Measurements from ENCODE around the gene FBXL5.

FBXL5 gene

GRCh38 chr4:15688051-15688450 lies 32.9 kb upstream of the FBXL5 start:
- TF ChIP-seq CTCF (conservative IDR thresholded peaks at IDR 0.05; ENCODE audit: low read depth, low read length), result no peak
- no peak for DNase-seq (ENCODE audit: low read depth)
- H3K4me3 ChIP-seq (ENCODE audit: low read depth, low read length), result no peak overlapping the region

DNA sequence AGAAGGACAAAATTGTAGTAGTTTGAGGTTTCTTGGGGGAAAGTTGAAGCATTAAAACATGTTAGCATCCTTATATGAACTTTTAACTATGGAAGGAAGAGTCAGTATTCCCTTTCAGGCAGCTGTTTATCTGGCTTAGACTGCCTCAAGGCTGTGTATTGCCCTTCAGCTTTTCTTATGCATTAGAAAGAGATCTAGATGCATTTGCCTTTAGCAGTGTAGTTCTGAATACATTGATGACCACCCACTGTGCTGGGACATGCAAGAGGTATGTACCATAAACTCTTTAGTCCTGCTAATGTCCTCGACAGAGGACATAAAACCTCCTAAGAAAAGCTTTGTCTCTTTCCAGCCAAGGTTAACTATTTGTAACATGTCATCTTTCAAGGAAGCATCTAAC lies 29.3 kb upstream of the FBXL5 start:
- H3K4me3 ChIP-seq (ENCODE audit: low read depth, low read length), result no peak overlapping the region
- TF ChIP-seq CTCF (conservative IDR thresholded peaks at IDR 0.05; ENCODE audit: low read depth, low read length), result no peak
- no peak for DNase-seq (ENCODE audit: low read depth)

DNA sequence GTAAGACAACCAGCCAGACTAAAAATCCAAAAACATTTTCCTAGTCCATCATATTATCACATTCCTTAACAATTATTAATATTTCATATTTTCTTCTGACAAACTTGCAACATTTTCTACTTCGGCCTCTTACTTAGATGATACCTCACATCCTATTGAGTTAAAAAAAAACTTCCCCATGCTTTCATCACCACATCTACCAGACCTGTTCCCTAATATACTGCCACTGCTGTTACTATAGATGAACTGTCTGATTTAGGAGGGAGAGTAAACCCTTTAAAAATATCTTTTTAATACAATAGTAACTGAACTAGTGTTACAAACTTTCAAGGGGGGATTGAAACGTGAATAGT lies 28.0 kb upstream of the FBXL5 start:
- TF ChIP-seq CTCF (conservative IDR thresholded peaks at IDR 0.05; ENCODE audit: low read depth, low read length), result no peak
- DNase-seq (ENCODE audit: low read depth), result peak; percentile 46
- H3K4me3 ChIP-seq (ENCODE audit: low read depth, low read length), result peak overlapping the region; percentile 81

DNA sequence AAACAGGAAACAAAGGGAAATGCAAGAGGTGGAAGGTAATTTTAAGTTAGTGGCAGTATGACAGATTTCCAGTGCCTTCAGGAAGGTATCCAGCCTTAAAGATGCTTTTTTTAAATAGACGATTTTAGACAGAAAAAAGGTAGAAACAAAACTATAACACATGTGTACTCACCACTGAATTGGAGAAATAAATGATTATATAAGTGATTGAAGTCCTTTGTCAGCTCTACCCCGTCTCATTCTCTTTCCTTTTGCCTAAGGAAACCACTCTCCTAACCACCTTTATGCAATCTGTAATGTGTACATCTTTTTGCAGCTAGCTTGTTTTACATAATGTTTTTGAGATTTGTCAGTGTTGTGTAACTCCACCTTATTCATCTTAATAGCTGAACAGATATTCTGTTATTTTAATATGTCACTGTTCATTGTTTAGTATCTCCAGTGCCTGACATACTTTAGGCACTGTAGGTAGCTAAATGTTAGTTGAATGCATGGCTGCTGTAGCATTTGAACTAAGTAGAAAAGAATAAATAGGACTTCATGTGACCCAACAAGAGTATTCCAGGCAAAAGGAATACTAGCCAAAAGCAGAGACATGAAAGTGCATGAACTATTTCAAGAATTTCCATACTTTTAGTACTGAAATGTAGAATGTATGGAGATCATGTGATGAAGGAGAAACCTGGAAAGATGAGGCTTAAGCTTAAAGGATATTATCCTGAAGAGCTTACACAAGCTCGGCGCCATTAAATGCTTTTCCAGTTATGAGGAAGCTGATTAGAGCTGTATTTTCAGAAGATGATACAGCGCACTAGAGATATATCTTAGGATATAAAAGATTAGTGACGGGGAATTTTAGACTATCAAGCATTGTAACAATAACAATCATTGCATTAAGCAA lies 27.3 kb upstream of the FBXL5 start:
- DNase-seq (ENCODE audit: low read depth), result peak; percentile 35
- TF ChIP-seq CTCF (conservative IDR thresholded peaks at IDR 0.05; ENCODE audit: low read depth, low read length), result no peak
- peak overlapping the region; percentile 81 for H3K4me3 ChIP-seq (ENCODE audit: low read depth, low read length)

DNA sequence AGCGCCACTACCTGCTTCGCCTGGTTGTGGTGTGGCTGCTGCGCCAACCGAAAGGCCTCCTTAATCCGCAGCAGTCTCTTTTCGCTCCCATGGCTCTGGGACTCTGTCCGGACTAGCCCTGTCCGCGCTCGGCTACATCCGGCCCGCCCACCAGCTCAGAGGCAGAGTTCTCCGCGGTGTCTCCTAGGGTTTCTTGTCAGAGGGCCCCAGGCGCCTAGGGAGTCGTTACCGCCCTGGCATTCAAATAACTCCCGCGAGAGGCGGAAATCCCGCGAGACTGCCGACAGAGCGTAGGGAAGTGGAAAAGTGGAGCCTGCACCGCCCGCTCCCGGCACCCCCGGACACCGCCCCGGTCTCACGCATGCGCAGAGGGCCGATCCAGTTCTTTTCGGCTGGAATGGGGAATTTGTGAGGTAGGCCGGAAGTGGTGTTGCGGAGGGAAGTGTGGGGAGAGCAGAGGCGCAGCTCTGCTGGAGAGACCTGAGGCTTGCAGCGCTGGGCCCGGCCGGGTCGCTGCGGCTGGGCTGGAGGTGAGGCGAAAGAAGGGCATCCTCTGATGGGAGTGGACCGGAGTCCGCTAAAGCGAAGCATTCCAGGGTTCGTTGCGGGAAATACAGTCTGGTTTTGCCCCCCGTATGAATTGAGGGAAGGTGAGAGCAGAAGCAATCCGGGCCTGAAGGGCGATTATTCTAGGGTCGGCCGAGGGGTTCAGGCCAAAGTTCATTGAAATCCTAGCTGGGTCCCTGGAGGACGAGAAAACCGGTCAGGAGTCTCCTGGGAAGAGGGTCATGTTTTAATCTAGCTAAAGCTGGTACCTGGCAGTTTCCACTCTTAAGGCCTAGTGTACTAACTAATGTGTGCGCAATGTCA lies 26.4 kb upstream of the FBXL5 start, which contains the start of gene FAM200B:
FAM200B (plus strand) TSS at position 456 of the 870 bp plus-strand sequence. CDS start 5,151 bp downstream, outside the sequence.
- peak; percentile 30 for TF ChIP-seq CTCF (conservative IDR thresholded peaks at IDR 0.05; ENCODE audit: low read depth, low read length)
- DNase-seq (ENCODE audit: low read depth), result peak; percentile 99
- H3K4me3 ChIP-seq (ENCODE audit: low read depth, low read length), result peak within 1 kb of the TSS; percentile 81

DNA sequence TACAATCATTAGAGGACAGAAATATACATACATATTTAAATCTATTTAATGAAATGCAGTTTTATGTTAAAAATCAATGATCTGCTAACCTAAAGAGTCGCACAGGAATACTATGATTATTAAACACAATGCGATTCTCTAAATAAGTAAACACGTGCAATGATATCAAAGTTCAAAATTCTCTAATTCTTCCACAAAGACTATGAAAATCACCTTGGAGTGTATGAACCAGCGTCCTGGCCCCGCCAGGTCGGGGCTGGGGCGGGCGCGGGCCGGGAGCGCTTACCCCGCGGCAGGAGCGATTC lies 25.9 kb upstream of the FBXL5 start:
- no peak for TF ChIP-seq CTCF (conservative IDR thresholded peaks at IDR 0.05; ENCODE audit: low read depth, low read length)
- DNase-seq (ENCODE audit: low read depth), result no peak
- peak overlapping the region; percentile 81 for H3K4me3 ChIP-seq (ENCODE audit: low read depth, low read length)

Measured in choroid plexus epithelial cell (primary cell).